Activated T-helper 1 cell treated with anti-CD3 and anti-CD28 coated beads, Interleukin-2, amount 50 U/mL, for 16 hours (primary cell): ENCODE results near the gene KCND1.

Experiments
- DNase-seq, 2 donors: peaks; one replicate each; pipeline ENCODE4 v3.0.0-alpha.2; 2020; ENCODE audit warnings: low read depth in 1 of 2, low spot score in 1 of 2

KCND1 gene

DNA sequence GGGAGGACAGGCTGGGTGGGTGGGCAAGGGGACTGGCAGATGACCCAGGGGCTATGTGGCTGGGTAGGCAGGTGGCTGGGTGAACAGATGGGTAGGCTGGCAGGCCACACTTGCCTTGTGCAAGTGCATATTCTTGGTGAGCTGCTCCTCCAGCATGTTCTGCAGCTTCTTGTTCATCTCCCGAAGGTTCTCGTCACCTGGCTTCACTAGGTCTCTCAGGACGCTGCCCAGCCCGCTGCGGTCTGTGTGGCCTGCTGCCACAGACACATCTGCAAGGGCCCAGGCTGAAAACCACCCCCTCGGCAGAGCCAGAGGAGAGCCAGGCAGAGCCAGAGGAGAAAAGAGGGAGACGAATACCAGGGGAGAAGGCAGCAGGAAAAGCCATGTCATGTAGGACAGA is 3.4 kb upstream of the KCND1 start:
- DNase-seq, result no peak

DNA sequence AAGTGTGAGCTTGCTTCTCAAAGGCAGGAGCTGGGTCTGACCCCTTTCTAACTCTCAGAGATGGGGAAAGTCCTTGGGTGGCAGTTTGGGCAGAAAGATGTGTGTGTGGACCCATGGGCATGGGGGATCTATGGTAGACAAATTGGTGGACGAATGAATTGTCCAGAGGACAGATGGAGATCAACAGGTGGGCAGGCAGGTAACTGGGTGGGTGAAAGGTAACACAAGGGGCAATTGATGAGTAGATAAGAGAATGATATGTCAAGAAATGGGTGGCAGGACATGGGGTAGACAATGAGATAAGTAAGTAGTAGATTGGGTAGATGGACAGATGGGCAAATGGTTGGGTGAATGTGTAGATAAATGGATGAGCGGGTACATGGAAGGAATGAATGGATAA is 2.9 kb upstream of the KCND1 start:
- no peak for DNase-seq

DNA sequence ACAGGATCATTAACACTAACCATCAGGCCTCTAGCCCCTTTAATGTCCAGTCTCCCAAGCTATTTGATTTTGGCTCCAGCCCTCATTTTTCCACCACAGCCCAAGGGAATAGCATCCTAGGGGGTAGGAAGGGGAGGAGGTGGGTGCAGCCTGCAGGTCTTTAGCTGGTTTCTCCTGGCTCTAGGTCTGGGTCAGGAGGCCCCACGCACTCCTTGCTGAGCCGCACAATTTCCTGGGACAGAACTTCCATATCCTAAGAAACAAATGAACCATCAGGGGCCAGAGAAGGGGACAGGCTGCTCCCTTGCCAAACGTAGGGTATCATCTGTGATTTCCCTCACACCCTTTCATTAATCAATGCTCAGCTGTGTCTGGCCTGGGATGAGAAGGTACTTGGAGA is 2.4 kb upstream of the KCND1 start:
- DNase-seq, result no peak

DNA sequence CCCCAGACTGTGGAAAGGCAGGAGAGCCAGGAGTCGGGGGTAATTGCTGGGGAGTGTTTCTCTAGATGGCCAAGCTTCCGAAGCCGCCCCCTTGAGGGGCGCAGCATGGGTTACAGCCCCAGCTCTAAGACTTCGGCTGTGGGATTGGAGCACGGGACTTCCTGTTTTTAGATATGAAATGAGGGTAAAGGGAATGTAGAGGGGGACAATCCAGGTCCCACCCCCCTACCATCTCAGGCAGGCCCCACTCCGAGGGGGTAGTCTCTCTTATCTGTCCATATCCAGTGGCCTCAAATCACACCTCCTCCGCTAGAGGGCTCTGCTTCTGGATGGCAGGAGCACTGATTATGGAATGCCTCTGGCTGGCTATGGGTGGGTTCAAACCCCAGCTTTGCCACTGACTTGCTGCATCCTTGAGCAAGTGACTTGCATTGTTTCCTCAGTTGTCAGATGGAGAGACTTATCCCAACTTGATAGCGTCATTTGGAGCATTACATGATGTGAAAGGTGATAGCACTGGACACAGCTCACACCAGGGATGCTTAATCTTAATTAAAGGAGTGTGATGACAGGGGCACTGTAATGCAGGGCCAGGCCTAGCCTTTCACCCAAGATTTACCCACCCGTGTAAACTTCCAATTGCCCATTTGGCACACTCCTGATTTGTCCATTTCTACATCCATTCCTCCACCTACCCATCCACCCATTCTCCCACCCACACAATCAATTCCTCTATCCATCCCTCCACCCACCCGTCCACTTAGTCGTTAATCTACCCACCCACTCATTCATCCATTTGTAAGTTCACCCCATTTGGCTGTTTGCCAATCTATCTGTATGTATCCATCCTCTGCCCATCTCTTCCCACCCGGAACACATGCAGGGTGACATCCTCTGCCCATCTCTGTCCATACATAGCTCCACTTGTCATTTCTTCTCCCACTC is 848 bp upstream of the KCND1 start:
- DNase-seq, result no peak

DNA sequence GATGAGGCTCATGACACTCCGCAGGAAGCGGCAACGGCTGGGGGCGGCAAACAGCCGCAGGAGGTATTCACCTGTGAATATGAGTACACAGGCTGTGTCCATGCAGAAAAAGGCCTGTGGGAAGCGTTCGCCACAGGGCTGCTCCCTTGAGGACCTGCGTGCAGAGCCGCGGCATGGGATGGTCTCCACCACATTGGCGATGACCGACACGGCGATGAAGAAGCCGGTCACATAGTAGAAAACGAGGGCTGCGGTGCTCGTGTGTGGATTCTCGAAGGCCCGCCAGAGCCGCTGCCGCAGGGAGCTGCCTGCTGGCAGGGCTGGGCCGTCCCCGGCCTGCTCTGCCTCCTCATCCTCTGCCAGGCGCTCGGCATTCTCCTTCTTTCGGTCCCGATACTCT is 2.2 kb downstream of the KCND1 start:
- DNase-seq, result no peak

DNA sequence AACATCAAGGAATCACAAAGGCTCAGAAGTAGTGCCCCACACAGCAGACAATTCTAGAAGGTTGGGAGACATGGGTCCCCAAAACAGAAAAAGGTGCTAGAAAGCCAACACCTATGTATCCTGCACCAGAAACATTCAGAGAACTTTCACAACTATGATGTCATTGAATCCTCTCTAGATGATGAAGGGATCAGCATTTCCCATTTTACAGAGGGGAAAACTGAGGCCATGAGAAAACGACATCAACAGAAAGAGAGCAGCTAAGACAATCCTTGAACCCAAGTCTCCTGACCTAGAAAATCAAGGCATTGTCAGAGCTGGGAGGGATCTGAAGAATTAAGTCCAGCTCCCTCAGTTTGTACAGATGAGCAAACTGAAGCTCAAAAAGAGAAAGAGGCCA is 3.3 kb downstream of the KCND1 start:
- DNase-seq, result no peak

DNA sequence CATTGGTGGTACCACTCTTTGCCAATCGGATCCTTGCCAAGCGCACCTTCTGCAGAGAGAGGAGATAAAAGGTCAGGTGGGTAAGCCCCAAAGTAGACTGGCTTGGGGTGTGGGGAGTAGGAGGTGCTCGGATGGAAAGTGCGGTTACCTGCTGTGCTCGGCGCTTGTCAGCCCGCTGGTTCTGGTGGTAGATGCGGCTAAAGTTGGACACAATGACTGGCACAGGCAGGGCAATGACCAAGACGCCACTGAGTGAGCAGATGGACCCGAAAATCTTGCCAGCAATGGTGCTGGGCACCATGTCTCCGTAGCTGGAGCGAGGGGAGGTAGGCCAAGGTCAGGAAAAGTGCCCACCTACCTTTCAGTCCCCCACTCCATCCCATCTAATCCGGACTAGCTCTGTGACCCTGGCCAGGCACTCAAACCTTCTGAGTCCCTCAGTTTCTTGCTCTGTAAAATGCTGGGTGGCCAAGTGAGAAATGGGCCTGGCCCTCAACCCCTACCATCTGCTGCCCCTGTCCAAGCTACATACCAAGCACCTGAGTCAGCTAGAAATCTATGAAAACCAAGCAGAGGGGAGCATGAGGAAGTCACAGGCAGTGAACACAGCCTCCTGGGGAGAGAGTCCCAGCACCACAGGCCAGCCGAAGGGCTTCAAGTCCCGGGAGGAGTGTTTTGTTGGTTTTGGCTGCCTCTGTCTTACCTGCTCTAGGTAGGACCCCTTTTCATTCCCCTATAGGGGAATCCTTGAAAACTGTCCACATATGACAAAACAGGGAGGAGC is 4.7 kb downstream of the KCND1 start:
- no peak for DNase-seq

DNA sequence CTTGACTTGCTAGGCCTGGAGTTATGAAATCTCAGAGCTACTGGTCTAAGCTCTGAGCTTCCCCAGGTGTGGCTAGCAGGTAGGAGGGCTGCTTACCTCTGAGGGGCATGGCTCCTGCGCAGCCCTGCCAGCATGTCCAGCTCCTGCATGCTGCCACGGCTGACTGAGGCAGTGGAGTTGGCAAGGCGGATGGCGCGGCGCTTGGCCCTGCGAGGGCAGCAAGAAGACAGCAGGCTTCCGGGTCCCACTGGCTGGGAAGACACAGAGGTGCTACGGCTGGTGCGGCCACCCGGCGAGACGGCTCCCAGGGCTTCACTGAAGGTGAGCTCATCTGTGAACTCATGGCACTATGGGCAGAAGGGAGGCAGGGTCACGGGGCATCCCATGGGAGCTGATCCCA is 5.7 kb downstream of the KCND1 start:
- DNase-seq, result no peak

DNA sequence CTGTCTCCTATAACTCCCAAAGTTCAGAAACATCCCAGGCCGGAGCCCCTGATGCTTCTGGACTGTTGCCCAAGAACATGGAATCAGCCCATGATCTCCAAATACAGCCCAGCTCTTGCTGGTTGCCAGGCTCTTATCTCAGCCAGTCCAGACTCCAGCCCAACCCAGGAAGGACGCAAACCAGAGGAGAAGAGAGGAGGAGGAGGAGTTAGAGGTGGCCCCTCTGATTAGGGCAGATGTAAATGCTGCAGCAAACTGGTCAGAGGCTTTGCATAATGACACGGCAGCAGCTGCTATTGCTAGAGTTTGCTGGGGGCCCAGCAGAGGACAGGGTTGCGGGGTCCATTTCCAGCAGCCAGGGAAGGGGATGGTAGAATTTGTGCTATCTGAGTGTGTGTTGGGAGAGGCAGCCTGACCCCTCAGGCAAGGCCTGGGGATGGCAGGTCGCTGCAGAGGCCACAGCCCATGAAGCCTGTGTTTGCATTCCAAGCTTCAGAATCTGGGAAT is 10.0 kb downstream of the KCND1 start:
- DNase-seq, result no peak

DNA sequence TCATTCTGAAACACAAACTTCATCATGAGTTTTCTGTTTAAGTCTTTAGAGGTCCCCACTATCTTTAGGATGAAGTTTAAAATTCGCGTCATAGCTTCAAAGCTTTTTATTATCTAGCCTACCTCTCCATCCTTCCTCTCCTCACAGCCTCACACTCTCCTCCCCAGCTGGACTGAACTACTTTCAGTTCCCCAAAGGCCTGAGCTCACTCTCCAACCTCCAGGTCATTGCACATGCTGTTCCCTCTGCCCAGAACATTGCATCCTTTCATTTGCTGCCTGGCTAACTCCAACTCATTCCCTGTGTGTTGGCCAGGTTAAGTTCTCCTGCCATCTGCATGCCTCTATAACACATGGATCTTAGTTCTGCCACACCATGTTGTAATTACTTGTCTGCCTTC is 11.4 kb downstream of the KCND1 start:
- DNase-seq, result no peak

DNA sequence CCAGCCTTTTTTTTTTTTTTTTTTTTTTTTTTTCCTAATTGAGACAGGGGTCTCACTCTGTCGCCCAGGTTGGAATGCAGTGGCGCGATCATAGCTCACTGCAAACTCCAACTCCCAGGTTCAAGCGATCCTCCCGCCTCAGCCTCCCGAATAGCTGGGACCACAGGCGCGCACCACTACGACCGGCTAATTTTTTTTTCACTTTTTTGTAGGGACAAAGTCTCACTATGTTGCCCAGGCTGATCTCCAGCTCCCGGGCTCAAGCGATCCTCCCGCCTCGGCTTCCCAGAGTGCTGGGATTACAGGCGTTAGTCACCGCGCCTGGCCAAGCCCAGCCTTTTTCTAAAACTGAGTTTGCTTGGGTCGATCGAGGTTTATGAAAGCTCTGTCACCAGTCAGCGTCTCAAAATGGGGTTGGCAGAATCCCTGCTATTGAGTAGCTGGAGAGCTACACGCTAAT is 13.0 kb downstream of the KCND1 start:
- no peak for DNase-seq

DNA sequence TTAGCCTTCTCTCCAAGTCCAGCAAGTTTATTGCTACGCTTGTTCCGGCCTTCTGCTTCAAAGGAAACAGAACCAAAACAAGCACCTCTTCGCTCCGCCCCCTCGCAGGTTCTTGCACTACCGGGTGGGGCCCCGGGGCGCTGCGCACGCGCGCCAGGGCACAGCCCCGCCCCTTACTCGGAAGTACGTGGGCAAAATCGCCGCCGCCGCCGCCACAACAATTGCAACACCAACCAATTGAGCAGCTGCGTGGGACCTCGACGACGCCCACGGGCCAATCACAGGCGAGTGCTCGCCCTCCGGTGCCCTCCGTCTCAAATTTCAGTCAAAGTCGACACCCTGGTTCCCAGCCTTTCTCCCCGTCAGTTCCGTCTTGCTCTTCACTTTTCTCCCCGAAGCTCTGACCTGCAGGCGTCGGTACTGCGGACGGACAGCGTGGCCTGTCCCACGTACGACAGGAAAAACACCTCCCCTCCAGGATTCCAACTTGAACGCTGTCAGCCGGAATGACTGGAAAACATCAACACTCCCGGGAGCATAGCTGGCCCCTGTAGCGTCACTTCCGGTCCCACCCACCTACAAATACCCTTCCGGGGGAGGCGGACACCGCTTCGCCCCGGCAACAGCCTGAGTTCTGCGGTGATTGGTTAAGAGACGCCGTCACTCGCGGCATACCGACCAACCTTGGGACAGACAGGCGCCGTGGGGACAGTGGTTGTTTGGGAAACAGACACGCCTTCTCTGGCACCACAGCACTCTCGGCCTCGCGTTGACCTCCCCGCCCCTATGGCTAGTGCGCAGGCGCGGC is 13.6 kb downstream of the KCND1 start:
- DNase-seq, result peak; percentile 80 to 86

DNA sequence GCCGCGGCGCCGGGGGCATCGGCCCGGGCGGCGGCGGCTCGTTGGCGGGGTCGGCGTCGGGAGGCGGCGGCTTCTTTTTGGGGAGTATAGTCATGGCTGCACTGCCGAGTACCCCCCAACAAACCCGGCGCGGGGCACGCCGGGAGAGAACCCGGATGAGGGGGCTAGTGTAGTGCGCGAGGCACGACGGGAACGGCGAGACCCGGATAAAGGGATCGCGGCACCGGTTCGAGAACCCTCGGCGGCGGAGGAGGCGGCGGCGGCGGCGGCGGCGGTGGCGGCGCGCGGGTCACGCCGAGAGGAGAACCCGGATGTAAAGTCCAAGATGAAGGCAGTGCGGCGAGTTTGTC is 14.2 kb downstream of the KCND1 start, which contains the start of gene OTUD5:
Gene OTUD5, minus strand, starts transcription at position 131 of the 350 bp plus-strand sequence. Its CDS starts 37 bp downstream, at position 94.
- peak; percentile 34 to 63 for DNase-seq

DNA sequence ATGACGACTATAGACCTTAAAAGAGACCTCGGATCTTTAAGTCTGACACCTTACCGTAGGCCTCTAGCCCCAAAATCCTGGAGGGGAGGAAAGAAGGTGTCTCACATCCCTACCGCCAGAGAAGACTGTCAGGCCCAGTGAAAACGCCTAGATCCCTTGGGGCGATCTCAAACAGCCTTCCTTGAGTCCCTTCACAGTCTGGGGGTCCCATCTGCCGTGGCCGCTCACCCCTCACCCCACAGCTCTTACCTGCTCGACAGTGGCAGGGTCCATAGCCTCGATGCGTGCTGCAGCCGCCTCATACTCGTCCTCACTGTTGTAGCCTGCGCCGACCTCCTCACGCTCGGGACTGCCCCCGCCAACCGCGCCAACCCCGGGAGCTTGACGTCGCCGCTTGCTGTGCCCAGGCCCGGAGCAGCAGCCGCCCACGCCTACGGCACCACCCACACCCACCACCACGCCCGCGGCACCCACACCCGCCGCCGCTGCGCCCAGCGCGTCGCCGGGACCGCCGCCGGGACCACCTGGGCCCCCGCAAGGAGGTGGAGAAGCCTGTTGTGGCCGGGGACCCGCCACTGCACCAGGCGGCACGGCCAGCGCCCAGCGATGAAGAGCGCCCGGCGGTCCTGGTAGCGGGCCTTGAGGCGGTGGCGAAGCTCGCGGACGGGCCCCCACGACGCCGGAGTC is 14.8 kb downstream of the KCND1 start:
- DNase-seq, result peak in 1 of 2 donors; percentile 46

DNA sequence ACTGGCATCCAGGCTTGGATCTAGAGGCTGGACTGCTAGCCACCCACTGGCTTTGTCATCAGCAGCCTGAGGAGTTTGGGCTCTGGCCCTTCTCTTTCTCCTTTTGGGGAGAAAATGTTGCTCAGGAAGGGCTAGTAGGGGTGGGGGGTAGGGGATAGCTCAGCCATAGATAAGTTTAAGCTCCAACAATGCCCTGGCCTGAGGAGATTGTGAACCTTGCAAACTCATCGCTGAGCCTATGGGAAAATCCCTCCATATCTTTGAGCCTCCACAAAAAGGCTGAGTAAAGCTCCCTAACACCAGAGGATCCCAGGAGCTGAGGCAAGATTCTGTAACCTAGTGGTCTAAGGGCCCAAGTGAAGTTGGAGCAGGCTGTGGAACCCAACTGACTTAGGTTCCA is 23.1 kb downstream of the KCND1 start:
- no peak for DNase-seq

DNA sequence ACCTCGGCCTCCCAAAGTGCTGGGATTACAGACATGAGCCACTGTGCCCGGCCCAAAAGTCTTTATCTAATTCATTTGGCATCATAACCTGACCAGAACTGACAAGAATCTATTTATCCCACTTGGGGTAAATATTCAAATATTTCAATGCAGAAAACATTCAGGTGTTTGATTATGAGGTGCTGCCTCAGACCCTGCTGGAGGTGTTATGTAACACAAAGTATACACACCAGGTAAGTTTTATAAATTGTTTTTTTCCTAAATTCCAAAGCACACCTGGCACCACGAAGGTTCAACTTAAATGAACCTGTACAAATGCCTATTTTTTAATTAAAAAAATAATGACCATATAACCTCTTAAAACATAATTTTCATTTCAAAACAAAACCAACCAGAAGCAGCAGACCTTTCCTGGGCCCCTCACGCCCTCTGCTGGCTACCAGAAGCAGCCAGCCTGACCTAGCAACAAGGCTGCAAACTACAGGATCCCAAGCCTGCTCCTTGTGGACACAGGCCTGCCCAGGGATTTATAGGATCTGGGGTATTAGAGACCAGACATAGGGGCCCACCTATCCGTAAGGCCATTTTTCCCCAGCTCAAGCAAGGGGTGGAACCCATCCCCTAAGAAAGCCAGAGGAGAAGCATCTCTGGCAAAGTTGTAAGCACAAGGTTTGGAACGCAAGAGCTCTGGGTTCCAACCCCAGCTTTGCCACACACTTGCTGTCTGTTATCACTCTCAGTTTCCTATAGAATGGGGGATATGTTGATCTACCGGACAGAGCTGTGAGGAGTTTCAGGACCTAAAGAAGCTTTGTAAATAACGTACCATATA is 25.9 kb downstream of the KCND1 start:
- DNase-seq, result peak in 1 of 2 donors; percentile 9

DNA sequence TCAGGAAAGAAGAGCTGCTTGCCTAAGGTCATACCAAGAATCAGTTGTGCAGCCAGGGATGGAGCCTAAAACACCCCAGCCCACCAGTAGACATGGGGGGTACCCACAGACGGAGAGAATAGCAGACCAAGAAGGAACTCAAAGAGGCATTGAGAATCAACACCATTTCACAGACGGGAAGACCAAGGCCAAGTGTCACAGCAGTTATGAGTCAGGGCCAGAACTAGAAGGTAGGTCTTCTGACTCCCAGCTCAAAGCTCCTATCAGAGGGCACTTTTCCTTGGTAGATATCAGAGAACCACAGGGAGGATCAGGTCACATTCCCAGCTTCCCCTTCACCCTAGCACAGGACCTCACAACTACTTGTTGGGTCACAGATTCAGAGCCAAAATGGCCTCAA is 28.7 kb downstream of the KCND1 start:
- no peak for DNase-seq

DNA sequence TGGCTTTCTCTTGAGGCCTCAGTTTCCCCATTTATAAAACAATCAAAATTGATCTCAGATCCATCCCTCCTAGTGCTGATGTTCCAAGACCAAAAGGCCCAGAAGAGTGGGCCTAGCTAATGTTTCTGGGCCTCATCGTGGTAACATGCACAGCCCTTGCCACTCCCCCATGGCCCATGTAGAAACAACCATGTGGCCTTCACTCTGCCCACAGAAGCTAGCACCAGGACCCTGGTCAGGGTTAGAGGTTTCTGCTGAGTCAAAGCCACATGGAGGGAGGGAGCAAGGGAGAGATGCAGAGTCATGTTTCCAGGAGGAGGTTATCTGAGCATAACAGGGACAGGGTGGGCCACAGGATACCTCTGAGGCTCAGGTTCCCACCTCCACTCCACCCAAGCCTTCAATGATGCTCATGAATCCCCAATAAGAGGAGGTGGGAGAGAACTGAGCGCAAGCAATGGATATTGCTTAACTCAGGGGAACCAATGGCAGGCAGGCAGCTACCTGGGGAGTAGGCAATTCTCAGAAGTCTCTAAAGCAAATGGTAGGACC is 31.2 kb downstream of the KCND1 start:
- DNase-seq, result no peak

DNA sequence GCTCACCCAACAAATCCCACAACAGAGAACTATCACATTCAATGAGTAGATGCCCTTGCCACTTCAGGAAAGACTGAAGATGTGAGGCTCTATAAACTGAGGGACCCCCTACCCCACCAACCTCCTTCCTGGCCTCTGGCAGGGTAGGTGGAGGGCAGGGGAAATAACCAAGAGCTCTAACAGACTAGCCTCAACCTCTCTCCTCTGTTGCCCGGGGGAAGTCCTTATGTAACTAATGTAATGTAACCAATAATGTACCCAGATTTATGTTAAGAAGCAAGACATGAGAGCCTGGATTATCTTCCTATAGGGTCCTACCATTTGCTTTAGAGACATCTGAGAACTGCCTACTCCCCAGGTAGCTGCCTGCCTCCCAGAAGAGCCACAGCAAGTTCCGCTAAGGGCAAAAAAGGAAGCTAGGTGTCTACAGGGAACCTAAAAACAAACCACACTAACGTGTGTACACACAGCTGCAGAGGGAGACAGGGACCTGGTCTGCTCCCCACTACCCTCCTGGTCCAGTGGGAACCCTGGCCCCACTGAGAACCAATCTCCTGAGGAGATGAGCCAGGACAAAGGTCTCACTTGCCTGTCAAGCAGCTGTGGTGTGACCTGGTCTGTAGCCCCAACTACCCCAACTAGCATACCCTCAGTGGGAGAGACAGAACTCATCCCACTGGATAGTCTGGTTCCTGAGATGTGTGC is 32.0 kb downstream of the KCND1 start:
- no peak for DNase-seq
